Type B pancreatic cell (in vitro differentiated cells): Measurements from ENCODE around the gene SRPX. TPM values are rescaled to one million over a fixed set of nuclear protein-coding genes. Genes with fewer than 3 reads are reported as not detected.

Experiments
- DNase-seq: peaks from one replicate; pipeline ENCODE4 v3.0.0; 2021; ENCODE audit warnings: mixed read lengths; ENCODE audit not compliant: unreplicated experiment; ENCODE audit errors: extremely low spot score
- H3K27ac Mint-ChIP-seq: 2 replicates; pipeline ENCODE4 v1.8.0; 2021; ENCODE audit warnings: mild to moderate bottlenecking, mixed read lengths
- H3K27me3 Mint-ChIP-seq: 2 replicates; pipeline ENCODE4 v1.8.0; 2021; ENCODE audit warnings: mixed read lengths
- H3K36me3 Mint-ChIP-seq: 2 replicates; pipeline ENCODE4 v1.8.0; 2021; ENCODE audit warnings: mixed read lengths
- H3K4me1 Mint-ChIP-seq: one replicate; pipeline ENCODE4 v1.8.0; 2021; ENCODE audit warnings: mixed read lengths; ENCODE audit not compliant: unreplicated experiment
- H3K4me3 Mint-ChIP-seq: 2 replicates; pipeline ENCODE4 v1.8.0; 2021; ENCODE audit warnings: mild to moderate bottlenecking, mixed read lengths
- H3K9me3 Mint-ChIP-seq: 2 replicates; pipeline ENCODE4 v1.8.0; 2021; ENCODE audit warnings: mixed read lengths
- total RNA-seq: library from RNA; stranded (reverse); gene quantifications from 2 replicates; pipeline ENCODE4 v1.2.1, GENCODE V29; 2021; ENCODE audit warnings: low replicate concordance
- TF ChIP-seq, protein P1 (sequence below): fragments of 200-600 bp; sonication (generic); conservative IDR thresholded peaks from 2 replicates; pipeline ENCODE4 v1.5.0; 2021; ENCODE audit warnings: antibody characterized with exemption, mild to moderate bottlenecking

The SRPX gene
- total RNA-seq, 1 donor from 2014 or later, result 8.4 TPM

GRCh38 chrX:38099688-38100087 lies 121.0 kb downstream of the SRPX start:
- Mint-ChIP-seq H3K4me3 (no peak overlapping the region), H3K36me3 (no peaks in the 10 kb centered on the region), H3K27me3 (no peaks in the 10 kb centered on the region), H3K9me3 (no peaks in the 10 kb centered on the region), H3K27ac (no peak overlapping the region), H3K4me1 (no peaks in the 10 kb centered on the region)
- TF ChIP-seq, protein P1, sequence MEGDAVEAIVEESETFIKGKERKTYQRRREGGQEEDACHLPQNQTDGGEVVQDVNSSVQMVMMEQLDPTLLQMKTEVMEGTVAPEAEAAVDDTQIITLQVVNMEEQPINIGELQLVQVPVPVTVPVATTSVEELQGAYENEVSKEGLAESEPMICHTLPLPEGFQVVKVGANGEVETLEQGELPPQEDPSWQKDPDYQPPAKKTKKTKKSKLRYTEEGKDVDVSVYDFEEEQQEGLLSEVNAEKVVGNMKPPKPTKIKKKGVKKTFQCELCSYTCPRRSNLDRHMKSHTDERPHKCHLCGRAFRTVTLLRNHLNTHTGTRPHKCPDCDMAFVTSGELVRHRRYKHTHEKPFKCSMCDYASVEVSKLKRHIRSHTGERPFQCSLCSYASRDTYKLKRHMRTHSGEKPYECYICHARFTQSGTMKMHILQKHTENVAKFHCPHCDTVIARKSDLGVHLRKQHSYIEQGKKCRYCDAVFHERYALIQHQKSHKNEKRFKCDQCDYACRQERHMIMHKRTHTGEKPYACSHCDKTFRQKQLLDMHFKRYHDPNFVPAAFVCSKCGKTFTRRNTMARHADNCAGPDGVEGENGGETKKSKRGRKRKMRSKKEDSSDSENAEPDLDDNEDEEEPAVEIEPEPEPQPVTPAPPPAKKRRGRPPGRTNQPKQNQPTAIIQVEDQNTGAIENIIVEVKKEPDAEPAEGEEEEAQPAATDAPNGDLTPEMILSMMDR, result no peak
- no peak for DNase-seq

Other genes with a start within 250 kb of the SRPX start
- gene SYTL5, start 214.3 kb downstream of the SRPX start, total RNA-seq, result 2.2 and 3.5 TPM in 2 replicates
- gene RPGR, start 106.6 kb upstream of the SRPX start, total RNA-seq, result 8.4 and 13.2 TPM in 2 replicates
- gene OTC, start 131.7 kb upstream of the SRPX start, total RNA-seq, result 3.2 and 12.9 TPM in 2 replicates